HG02885 (cell line): ENCODE data around the gene PDE11A.
"Not testable (repeated sequence)": the region's sequence is repeated elsewhere in the genome, so short reads cannot be mapped to it uniquely, and the experiment has no call there.

Experiments used
- ATAC-seq: cut with Tn5 transposase; IDR thresholded peaks from one replicate; pipeline ENCODE4 v1.9.1; 2021; ENCODE audit warnings: mild to moderate bottlenecking; ENCODE audit not compliant: unreplicated experiment, poor library complexity

Gene PDE11A

GRCh38 chr2:178072383-178073301 lies at the start of gene PDE11A:
Gene PDE11A, minus strand, starts transcription at chr2:178072777. Its CDS starts 340 bp downstream, at chr2:178072437.
- peak; percentile 77 for ATAC-seq

GRCh38 chr2:178119179-178119922 lies 46.8 kb upstream of the PDE11A start:
- no peak for ATAC-seq

GRCh38 chr2:178117725-178118124 lies 45.1 kb upstream of the PDE11A start:
- no peak for ATAC-seq

- no peak for ATAC-seq
Measured at GRCh38 chr2:178115271-178115670, 42.7 kb upstream of the PDE11A start.

GRCh38 chr2:178114462-178114861 lies 41.9 kb upstream of the PDE11A start:
- peak; percentile 51 for ATAC-seq

GRCh38 chr2:178112202-178113152 lies 39.9 kb upstream of the PDE11A start, which contains the start of gene RBM45:
Gene RBM45, plus strand, starts transcription at chr2:178112437. Its CDS starts 110 bp downstream, at chr2:178112547.
- peak; percentile 89 for ATAC-seq

GRCh38 chr2:178111743-178112142 lies 39.2 kb upstream of the PDE11A start:
- no peak for ATAC-seq

GRCh38 chr2:178110681-178111080 lies 38.1 kb upstream of the PDE11A start:
- ATAC-seq: no peak

- ATAC-seq: no peak
Measured at GRCh38 chr2:178109813-178110212, 37.2 kb upstream of the PDE11A start.

- ATAC-seq: no peak
Measured at GRCh38 chr2:178108176-178108575, 35.6 kb upstream of the PDE11A start.

- ATAC-seq: no peak
Measured at GRCh38 chr2:178106053-178106452, 33.5 kb upstream of the PDE11A start.

GRCh38 chr2:178105566-178105965 lies 33.0 kb upstream of the PDE11A start:
- ATAC-seq: no peak

GRCh38 chr2:178101321-178102079 lies 28.9 kb upstream of the PDE11A start:
- no peak for ATAC-seq

- no peak for ATAC-seq
Measured at GRCh38 chr2:178093471-178093870, 20.9 kb upstream of the PDE11A start.

- no peak for ATAC-seq
Measured at GRCh38 chr2:178088774-178089270, 16.2 kb upstream of the PDE11A start.

GRCh38 chr2:178084273-178084672 lies 11.7 kb upstream of the PDE11A start:
- ATAC-seq: no peak

GRCh38 chr2:178082408-178083045 lies 9.9 kb upstream of the PDE11A start:
- ATAC-seq: no peak

- ATAC-seq: not testable (repeated sequence)
Measured at GRCh38 chr2:178079279-178079678, 6.7 kb upstream of the PDE11A start.

- no peak for ATAC-seq
Measured at GRCh38 chr2:178076130-178076529, 3.6 kb upstream of the PDE11A start.
